Heart left ventricle (tissue), 16 donors: ENCODE measurements around the gene IPCEF1. TPM values are rescaled to one million over a fixed set of nuclear protein-coding genes. Genes with fewer than 3 reads are reported as not detected.
"Not testable (repeated sequence)": the region's sequence is repeated elsewhere in the genome, so short reads cannot be mapped to it uniquely, and the experiment has no call there.

Experiments used
- ATAC-seq, 4 donors: fragments of 200-7000 bp; cut with Tn5 transposase; one replicate each; pipeline ENCODE4 v1.9.1; 2020 to 2022; ENCODE audit warnings: moderate library complexity in 4 of 4, mild to moderate bottlenecking in 3 of 4, moderate number of reproducible peaks in 1 of 4
- DNase-seq, 5 donors: peaks; one replicate each; pipeline ENCODE4 v3.0.0-alpha.2; 2020
- H3K27ac ChIP-seq, 12 donors: fragments of 200-600 bp; sonication (generic) in 4 of 12; one replicate each; pipeline versions ENCODE4 v1.5.0 to v1.8.0; 2016 to 2022; ENCODE audit warnings: mild to moderate bottlenecking in 2 of 12
- H3K27me3 ChIP-seq, 9 donors: fragments of 200-600 bp; sonication (generic) in 2 of 9; one replicate each; pipeline versions ENCODE4 v1.5.1 to v1.8.0; 2016 to 2022; ENCODE audit warnings: mild to moderate bottlenecking in 3 of 9
- H3K36me3 ChIP-seq, 9 donors: fragments of 200-600 bp; sonication (generic) in 2 of 9; one replicate each; pipeline versions ENCODE4 v1.5.0 to v1.8.0; 2018 to 2022; ENCODE audit warnings: mild to moderate bottlenecking in 2 of 9
- H3K4me1 ChIP-seq, 12 donors: fragments of 200-600 bp; sonication (generic) in 4 of 12; one replicate each; pipeline versions ENCODE4 v1.5.0 to v1.8.0; 2016 to 2022; ENCODE audit warnings: mild to moderate bottlenecking in 3 of 12
- H3K4me3 ChIP-seq, 12 donors: fragments of 200-600 bp; sonication (generic) in 4 of 12; one replicate each; pipeline versions ENCODE4 v1.5.0 to v1.8.0; 2017 to 2022; ENCODE audit warnings: mild to moderate bottlenecking in 9 of 12, moderate library complexity in 4 of 12
- H3K9me3 ChIP-seq, 12 donors: fragments of 200-600 bp; sonication (generic) in 4 of 12; one replicate each; pipeline versions ENCODE4 v1.5.0 to v1.8.0; 2016 to 2022; ENCODE audit warnings: mild to moderate bottlenecking in 1 of 12
- POLR2A ChIP-seq, 2 donors: fragments of 450-650 bp; IDR thresholded peaks; one replicate each; pipeline ENCODE4 v1.6.1; 2017; ENCODE audit warnings: antibody characterized with exemption in 2 of 2, mild to moderate bottlenecking in 2 of 2, moderate library complexity in 2 of 2
- WGBS, 4 donors: extraction: QIAGEN DNeasy Blood & Tissue Kit in 2 of 4; methylation state at CpG; one replicate each; pipeline versions ENCODE4 v1.1.5 to v1.1.7; 2013 to 2018; 5-methylcytosine and 5-hydroxymethylcytosine counted together
- intact Hi-C, 10 donors: fragments of 100-400 bp; cut with DNase I; formaldehyde crosslinking; loops; one replicate each; pipeline versions ENCODE4 v1.11.1 to v1.14.2; 2022
- polyA plus RNA-seq, 2 donors: library from polyadenylated mRNA; stranded (reverse); fragments of 200-250 nt; gene quantifications; one replicate each; pipeline ENCODE4 v1.2.3, GENCODE V29; 2013
- total RNA-seq, 9 donors: library from RNA; depleted of rRNA in 2 of 9; stranded (reverse); fragments of >200 nt in 2 of 9; fragmentation: NEBNext Ultra II Directional in 3 of 9; extraction: Animal tissue kit (Norgen Biotek cat#: 25700) in 3 of 9; gene quantifications; one replicate each; pipeline versions ENCODE4 v1.1.0 to v1.2.4, GENCODE V29; 2016 to 2023
- TF ChIP-seq, protein P1 (sequence below), 12 donors: fragments of 200-600 bp; sonication (generic) in 4 of 12; IDR thresholded peaks; one replicate each; pipeline versions ENCODE4 v1.5.0 to v1.8.0; 2018 to 2022; ENCODE audit warnings: antibody characterized with exemption in 12 of 12, mild to moderate bottlenecking in 5 of 12
- donor health status: ischemic (EF 13 %, LVEDD 7.1; RV severe dilation, severe dysfunction).
- donor health status: healthy with polysubstance abuse.
- donor health status: DM: no; HTN: yes; CAD: no.
- donor health status: DM: no; HTN: no; CAD: no.
- donor health status: ischemic (EF 25% LVEDD 6.9; RV normal size, moderate dysfunction).
- donor health status: ischemic (EF 25% LVEDD 5.7; RV mildly dilated, moderate dysfunction).
- donor health status: healthy.
- donor health status: DM: yes; HTN: yes; CAD: no.
- donor health status: ischemic (EF 35%, LVEDD 5.7; RV mildly dilated, moderate dysfunction).
- donor health status: nonischemic (EF 11% LVEDD 7.7; RV severe dilation, severe dysfunction).
- donor health status: DM: yes; HTN: yes; CAD: no.
- donor health status: PGD.
- donor health status: ischemic (EF 29% LVEDD 5.4; RV normal size, mild dysfunction).
- donor health status: nonischemic (EF 23%, LVEDD 6.1; RV moderate dilation, normal function).

The IPCEF1 gene
- total and polyA plus RNA-seq, 11 donors, result 0.10 to 4.1 (median 0.35) TPM

DNA sequence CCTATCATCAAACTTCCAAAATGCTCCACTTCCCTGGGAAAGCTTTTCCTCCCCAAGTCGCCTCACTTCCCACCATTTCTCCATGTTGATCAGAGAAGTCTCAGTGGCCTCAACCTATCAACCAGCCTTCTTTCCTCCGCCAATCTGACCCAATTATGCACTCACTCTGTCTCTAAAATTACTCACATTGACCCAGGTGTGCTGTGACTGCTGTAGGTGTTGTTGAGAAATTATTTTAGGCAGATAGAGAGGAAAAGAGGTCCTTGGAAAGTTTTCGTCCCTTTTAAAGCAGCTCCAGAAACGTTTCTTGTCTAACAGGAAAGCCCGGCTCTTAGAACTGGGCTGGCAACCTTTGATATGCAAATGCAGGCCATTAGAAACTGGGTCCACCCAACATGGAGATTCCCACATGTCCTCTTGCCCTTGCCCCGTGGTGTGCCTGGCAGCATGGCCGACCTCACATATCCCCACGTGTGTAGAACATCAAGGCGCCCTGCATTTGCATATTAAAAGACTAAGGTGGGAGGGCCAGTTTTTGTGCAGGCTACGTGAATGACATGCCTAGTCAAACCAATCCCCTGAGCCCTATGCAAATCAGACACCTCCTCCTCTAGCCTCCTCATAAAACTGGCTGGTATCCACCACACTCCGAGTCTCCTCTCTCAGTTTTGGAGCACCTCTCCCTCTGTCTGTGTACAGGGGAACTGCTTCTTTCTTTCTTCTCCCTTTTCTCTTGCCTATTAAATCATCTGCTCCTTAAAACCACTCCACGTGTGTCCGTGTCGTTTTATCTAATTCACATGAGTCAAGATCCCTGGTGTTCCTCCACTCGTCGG lies 12.9 kb downstream of the IPCEF1 start:
- Histone ChIP-seq H3K36me3 (no peaks in the 10 kb centered on the region), H3K4me1 (peaks cover 0 to 14% (median 0%) of the 10 kb centered on the region in 12 donors), H3K27me3 (no peaks in the 10 kb centered on the region), H3K27ac (peak overlapping the region in 1 of 12 donors; percentile 54), H3K9me3 (peaks cover 0 to 3% (median 0%) of the 10 kb centered on the region in 12 donors), H3K4me3 (peak overlapping the region in 1 of 12 donors; percentile 30)
- intact Hi-C loops, result loop anchor here in 1 of 10 donors (10.0 kb wide), 1 partner anchor 189 kb away; no protein-coding TSS in a partner anchor
- DNase-seq (peak in 4 of 5 donors; percentile 13 to 42 (median 24)), ATAC-seq (peak; percentile 67 to 92 (median 82))
- 58 to 66% (median 63%) methylated on average over 16 of the region's 16 CpGs for WGBS, 4 donors
- TF ChIP-seq, protein P1, sequence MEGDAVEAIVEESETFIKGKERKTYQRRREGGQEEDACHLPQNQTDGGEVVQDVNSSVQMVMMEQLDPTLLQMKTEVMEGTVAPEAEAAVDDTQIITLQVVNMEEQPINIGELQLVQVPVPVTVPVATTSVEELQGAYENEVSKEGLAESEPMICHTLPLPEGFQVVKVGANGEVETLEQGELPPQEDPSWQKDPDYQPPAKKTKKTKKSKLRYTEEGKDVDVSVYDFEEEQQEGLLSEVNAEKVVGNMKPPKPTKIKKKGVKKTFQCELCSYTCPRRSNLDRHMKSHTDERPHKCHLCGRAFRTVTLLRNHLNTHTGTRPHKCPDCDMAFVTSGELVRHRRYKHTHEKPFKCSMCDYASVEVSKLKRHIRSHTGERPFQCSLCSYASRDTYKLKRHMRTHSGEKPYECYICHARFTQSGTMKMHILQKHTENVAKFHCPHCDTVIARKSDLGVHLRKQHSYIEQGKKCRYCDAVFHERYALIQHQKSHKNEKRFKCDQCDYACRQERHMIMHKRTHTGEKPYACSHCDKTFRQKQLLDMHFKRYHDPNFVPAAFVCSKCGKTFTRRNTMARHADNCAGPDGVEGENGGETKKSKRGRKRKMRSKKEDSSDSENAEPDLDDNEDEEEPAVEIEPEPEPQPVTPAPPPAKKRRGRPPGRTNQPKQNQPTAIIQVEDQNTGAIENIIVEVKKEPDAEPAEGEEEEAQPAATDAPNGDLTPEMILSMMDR (IDR thresholded peaks at IDR 0.05), result peak in 5 of 12 donors; percentile 17 to 41 (median 36)
- no peak for TF ChIP-seq POLR2A (IDR thresholded peaks at IDR 0.05)

GRCh38 chr6:154341871-154342270 lies 14.7 kb downstream of the IPCEF1 start:
- H3K27ac ChIP-seq, result no peak overlapping the region
- no peak overlapping the region for H3K4me3 ChIP-seq
- TF ChIP-seq POLR2A (IDR thresholded peaks at IDR 0.05), result no peak
- TF ChIP-seq, protein P1 (IDR thresholded peaks at IDR 0.05), result no peak
- intact Hi-C loops, result loop anchor here in 1 of 10 donors (10.0 kb wide), 1 partner anchor 187 kb away; no protein-coding TSS in a partner anchor
- no peaks in the 10 kb centered on the region for H3K36me3 ChIP-seq
- WGBS, 4 donors, result 62 to 73% (median 70%) methylated on average over 5 of the region's 5 CpGs
- DNase-seq (no peak), ATAC-seq (no peak)
- peaks cover 0 to 3% (median 0%) of the 10 kb centered on the region in 12 donors for H3K9me3 ChIP-seq
- H3K27me3 ChIP-seq, result no peaks in the 10 kb centered on the region
- H3K4me1 ChIP-seq, result peaks cover 0 to 14% (median 0%) of the 10 kb centered on the region in 12 donors

DNA sequence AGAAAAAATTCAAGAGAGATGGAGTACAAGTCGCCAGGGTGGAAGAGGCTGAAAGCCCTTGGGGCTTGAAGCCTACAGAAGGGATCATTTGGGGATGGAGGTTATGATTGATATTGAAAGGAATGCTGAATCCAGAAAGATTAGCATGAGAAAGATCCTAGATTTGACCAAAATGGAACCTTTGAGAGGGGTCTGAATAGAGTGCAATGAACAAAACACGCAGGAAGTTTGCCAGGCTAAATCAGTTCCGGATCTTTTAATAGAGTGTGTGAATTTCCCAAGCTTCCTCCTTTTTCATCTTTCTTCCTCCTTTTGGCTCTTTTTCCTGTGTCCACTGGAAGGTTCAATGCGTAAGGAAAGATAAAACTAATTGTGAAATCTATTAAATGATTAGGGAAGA lies 15.3 kb downstream of the IPCEF1 start:
- no peak overlapping the region for H3K4me3 ChIP-seq
- peaks cover 0 to under 1% (median 0%) of the 10 kb centered on the region in 12 donors for H3K9me3 ChIP-seq
- H3K27ac ChIP-seq, result no peak overlapping the region
- intact Hi-C loops, result loop anchor here in 1 of 10 donors (10.0 kb wide), 1 partner anchor 187 kb away; no protein-coding TSS in a partner anchor
- TF ChIP-seq, protein P1 (IDR thresholded peaks at IDR 0.05), result no peak
- no peak for TF ChIP-seq POLR2A (IDR thresholded peaks at IDR 0.05)
- DNase-seq, result no peak
- H3K4me1 ChIP-seq, result peaks cover 0 to 14% (median 0%) of the 10 kb centered on the region in 12 donors
- no peaks in the 10 kb centered on the region for H3K36me3 ChIP-seq
- ATAC-seq, result no peak
- no peaks in the 10 kb centered on the region for H3K27me3 ChIP-seq
- WGBS, 4 donors, result 49 to 69% (median 58%) methylated on average over 4 of the region's 4 CpGs

DNA sequence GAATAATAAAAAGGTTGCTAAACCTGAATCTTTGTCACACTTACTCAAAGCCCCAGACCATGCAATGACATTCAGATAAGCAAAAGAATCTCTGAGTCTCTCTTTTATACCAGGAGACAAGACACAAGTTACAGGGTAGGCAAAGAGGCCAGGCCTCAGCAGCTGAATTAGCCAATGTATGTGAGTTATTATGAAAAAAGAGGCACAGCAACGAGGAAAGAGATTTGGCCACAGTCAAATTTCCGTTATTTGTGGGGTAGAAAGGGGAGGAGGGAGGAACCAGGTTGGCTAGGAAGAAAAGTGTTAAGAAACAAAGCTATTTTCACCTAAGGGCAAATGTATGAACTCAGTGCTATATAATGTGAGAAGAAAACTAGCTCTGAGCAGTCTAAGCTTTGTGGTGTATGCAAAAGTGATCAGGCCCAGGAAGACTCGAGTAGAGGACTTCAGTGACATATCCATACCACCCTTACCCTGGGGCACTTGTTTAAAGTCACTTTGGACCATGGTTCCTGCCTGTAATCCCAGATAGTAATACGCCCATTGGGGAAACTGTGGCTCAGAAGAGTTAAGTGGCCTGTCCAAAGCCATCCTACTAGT lies 19.1 kb downstream of the IPCEF1 start:
- H3K4me1 ChIP-seq, result peaks cover 0 to 14% (median 0%) of the 10 kb centered on the region in 12 donors
- H3K36me3 ChIP-seq, result no peaks in the 10 kb centered on the region
- 86 to 90% (median 86%) methylated on average over 4 of the region's 4 CpGs for WGBS, 4 donors
- H3K4me3 ChIP-seq, result no peak overlapping the region
- ATAC-seq (no peak), DNase-seq (no peak)
- peaks cover 0 to 3% (median 0%) of the 10 kb centered on the region in 12 donors for H3K9me3 ChIP-seq
- intact Hi-C loops, result no loop called here
- H3K27me3 ChIP-seq, result no peaks in the 10 kb centered on the region
- no peak overlapping the region for H3K27ac ChIP-seq
- TF ChIP-seq POLR2A (IDR thresholded peaks at IDR 0.05), result no peak
- TF ChIP-seq, protein P1 (IDR thresholded peaks at IDR 0.05), result no peak

DNA sequence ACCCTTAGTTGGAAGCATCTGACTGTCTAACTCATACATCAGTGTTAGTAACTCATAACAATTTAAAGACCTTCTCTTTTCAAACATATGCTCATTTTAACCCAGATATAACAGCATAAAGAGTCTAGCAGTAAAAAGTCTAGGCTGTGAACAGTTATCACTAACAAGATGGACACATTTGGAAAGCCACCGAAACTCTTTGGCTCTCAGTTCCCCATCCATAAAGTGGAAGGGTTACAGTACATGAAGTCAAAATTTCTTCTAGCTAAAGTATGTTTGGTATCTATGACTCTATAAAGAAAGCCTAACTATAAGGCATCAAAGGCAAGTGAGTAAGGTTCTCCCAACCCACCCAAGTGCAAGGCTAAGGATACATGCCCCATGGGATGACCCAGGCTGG lies 22.5 kb downstream of the IPCEF1 start:
- H3K4me3 ChIP-seq, H3K27me3 ChIP-seq, DNase-seq, ATAC-seq, intact Hi-C loops, H3K36me3 ChIP-seq, H3K9me3 ChIP-seq, H3K4me1 ChIP-seq, H3K27ac ChIP-seq: not testable (repeated sequence)
- WGBS, 4 donors, result 90 to 97% (median 95%) methylated on average over 1 of the region's 1 CpG
